ENCODE data around the gene ATP1A4.

- no peak for TF ChIP-seq CTCF (conservative IDR thresholded peaks at IDR 0.05; ENCODE audit: low read length)
- no peak for TF ChIP-seq EZH2phosphoT487 (IDR thresholded peaks at IDR 0.05; ENCODE audit: borderline replicate concordance, low read depth, low read length)
Observed at GRCh38 chr1:160125746-160126145, 25.7 kb upstream of the ATP1A4 start.

Measured in OCI-LY7 (cell line).